GM23248 (cell line): Measurements from ENCODE around the gene LSR. TPM values are rescaled to one million over a fixed set of nuclear protein-coding genes. Genes with fewer than 3 reads are reported as not detected.

Source experiments
- DNase-seq: peaks from one replicate; pipeline ENCODE4 v3.0.0-alpha.2; 2015
- H2AFZ ChIP-seq: fragments of 200-600 bp; sonication (generic); 2 replicates; pipeline ENCODE4 v1.6.1; 2016; ENCODE audit warnings: antibody characterized with exemption
- H3F3A ChIP-seq: fragments of 200-600 bp; sonication (generic); 2 replicates; pipeline ENCODE4 v1.6.1; 2016; ENCODE audit warnings: mild to moderate bottlenecking, antibody characterized with exemption, mixed run types; ENCODE audit not compliant: insufficient read depth
- H3K27ac ChIP-seq: fragments of 200-600 bp; sonication (generic); 2 replicates; pipeline ENCODE4 v1.5.1; 2016; ENCODE audit warnings: mild to moderate bottlenecking
- H3K27me3 ChIP-seq: fragments of 200-600 bp; sonication (generic); replicated peaks from 2 replicates; pipeline ENCODE4 v1.6.1; 2016; ENCODE audit warnings: mild to moderate bottlenecking; ENCODE audit not compliant: insufficient read depth
- H3K36me3 ChIP-seq: fragments of 200-600 bp; sonication (generic); 2 replicates; pipeline ENCODE4 v1.6.1; 2016; ENCODE audit warnings: low read depth, mild to moderate bottlenecking
- H3K4me1 ChIP-seq: fragments of 200-600 bp; sonication (generic); 2 replicates; pipeline ENCODE4 v1.6.1; 2016; ENCODE audit warnings: mild to moderate bottlenecking; ENCODE audit not compliant: insufficient read depth
- H3K4me2 ChIP-seq: fragments of 200-600 bp; sonication (generic); one replicate; pipeline ENCODE4 v1.6.1; 2016; ENCODE audit warnings: mild to moderate bottlenecking; ENCODE audit not compliant: unreplicated experiment
- H3K4me3 ChIP-seq: fragments of 200-600 bp; sonication (generic); 2 replicates; pipeline ENCODE4 v1.5.1; 2016; ENCODE audit warnings: mild to moderate bottlenecking
- H3K79me2 ChIP-seq: fragments of 200-600 bp; sonication (generic); 2 replicates; pipeline ENCODE4 v1.6.1; 2016; ENCODE audit warnings: mild to moderate bottlenecking; ENCODE audit not compliant: insufficient read depth
- H3K9ac ChIP-seq: fragments of 200-600 bp; sonication (generic); 2 replicates; pipeline ENCODE4 v1.6.1; 2016; ENCODE audit warnings: mild to moderate bottlenecking
- H3K9me2 ChIP-seq: fragments of 200-600 bp; sonication (generic); 2 replicates; pipeline ENCODE4 v1.6.1; 2016; ENCODE audit warnings: mixed run types, mild to moderate bottlenecking, moderate library complexity; ENCODE audit not compliant: insufficient read depth
- H3K9me3 ChIP-seq: fragments of 200-600 bp; sonication (generic); one replicate; pipeline ENCODE4 v1.6.1; 2017; ENCODE audit warnings: low read depth
- H4K20me1 ChIP-seq: fragments of 200-600 bp; sonication (generic); 2 replicates; pipeline ENCODE4 v1.6.0; 2016; ENCODE audit not compliant: insufficient read depth
- EZH2 ChIP-seq: fragments of 200-600 bp; sonication (generic); IDR thresholded peaks from 2 replicates; pipeline ENCODE4 v1.6.1; 2018; ENCODE audit warnings: antibody characterized with exemption, mild to moderate bottlenecking; ENCODE audit not compliant: insufficient read depth, poor library complexity, severe bottlenecking
- EZH2phosphoT487 ChIP-seq: fragments of 200-600 bp; sonication (generic); IDR thresholded peaks from 2 replicates; pipeline ENCODE4 v1.6.1; 2018; ENCODE audit warnings: antibody characterized with exemption, moderate library complexity, mild to moderate bottlenecking, low read depth; ENCODE audit not compliant: insufficient read depth
- WGBS, 2 experiments: methylation state at CpG; one replicate each; pipeline ENCODE4 v1.1.6; 2015 to 2017; ENCODE audit warnings: low lambda C conversion rate in 2 of 2, low coverage in 1 of 2; ENCODE audit errors: missing lambda C conversion rate in 2 of 2; 5-methylcytosine and 5-hydroxymethylcytosine counted together
- in situ Hi-C: fragments of 300-500 bp; cut with MboI; formaldehyde crosslinking; loops from 2 replicates; pipeline ENCODE4 v1.15.0; 2020
- polyA plus RNA-seq: library from polyadenylated mRNA; unstranded; fragments of >200 nt; fragmentation: Nextera tagmentation; extraction: Ambion mirVana; gene quantifications from 2 replicates; pipeline ENCODE4 v1.2.1, GENCODE V29; 2016
- total RNA-seq: library from RNA; depleted of rRNA; stranded (reverse); fragments of >200 nt; shearing (Covaris generic); gene quantifications from 2 replicates; pipeline ENCODE4 v1.2.3, GENCODE V29; 2014

Gene LSR
- total and polyA plus RNA-seq, 2 experiments from 2014 or later = 2.7 TPM; not detected in 1

DNA sequence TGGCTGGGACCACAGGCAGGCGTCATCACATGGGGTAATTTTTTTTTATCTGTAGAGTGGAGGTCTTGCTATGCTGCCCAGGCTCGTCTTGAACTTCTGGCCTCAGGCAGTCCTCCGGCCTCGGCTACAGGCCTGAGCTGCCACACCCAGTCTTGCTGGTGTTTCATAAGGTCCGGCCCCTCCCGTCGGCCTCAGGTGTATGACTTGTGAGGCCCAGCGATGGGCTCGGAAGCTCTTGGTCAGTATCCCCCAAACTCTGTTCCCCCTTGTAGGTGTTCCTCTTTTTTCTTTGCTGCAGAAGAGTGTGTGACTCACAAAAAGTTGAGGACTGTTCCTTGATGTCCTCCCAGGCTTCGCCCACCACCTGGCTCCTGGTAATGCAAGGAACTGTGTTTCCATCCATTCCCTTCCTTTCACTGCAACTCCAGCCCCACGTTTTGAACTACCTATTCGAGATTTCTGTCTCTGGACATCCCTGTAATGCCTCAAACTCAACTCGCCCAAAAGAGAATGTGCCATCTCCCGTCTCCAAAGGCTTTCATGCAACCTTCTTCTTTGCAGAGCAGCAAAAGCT, 25.0 kb downstream of the LSR start:
- Histone ChIP-seq H4K20me1 (no peaks in the 10 kb centered on the region), H3K79me2 (peaks cover 17% of the 10 kb centered on the region), H2AFZ (no peak overlapping the region), H3K36me3 (peaks cover 13% of the 10 kb centered on the region; the same call in 1 of the 2 replicates), H3K4me1 (no peaks in the 10 kb centered on the region; the same call in 1 of the 2 replicates), H3K9me2 (no peaks in the 10 kb centered on the region), H3K27ac (no peak overlapping the region), H3K4me3 (no peak overlapping the region), H3F3A (no peaks in the 10 kb centered on the region), H3K27me3 (no peaks in the 10 kb centered on the region), H3K9ac (no peak overlapping the region), H3K4me2 (no peak overlapping the region), H3K9me3 (no peaks in the 10 kb centered on the region)
- in situ Hi-C loops = no loop called here
- DNase-seq = no peak
- WGBS, 2 experiments = 68 to 70% methylated on average over 14 of the region's 14 CpGs
- no peak for TF ChIP-seq EZH2
- no peak for TF ChIP-seq EZH2phosphoT487

- no peak overlapping the region for H2AFZ ChIP-seq
- H3K4me2 ChIP-seq = no peak overlapping the region
- WGBS, 2 experiments = 60 to 74% methylated on average over 5 of the region's 5 CpGs
- TF ChIP-seq EZH2phosphoT487 = no peak
- TF ChIP-seq EZH2 = no peak
- no peaks in the 10 kb centered on the region for H3K27me3 ChIP-seq
- no peak overlapping the region for H3K27ac ChIP-seq
- H3K4me3 ChIP-seq = no peak overlapping the region
- no peaks in the 10 kb centered on the region for H3K9me2 ChIP-seq
- no peak overlapping the region for H3K9ac ChIP-seq
- no peaks in the 10 kb centered on the region for H3K9me3 ChIP-seq
- no peaks in the 10 kb centered on the region; the same call in 1 of the 2 replicates for H3K4me1 ChIP-seq
- H3F3A ChIP-seq = no peaks in the 10 kb centered on the region
- peaks cover 17% of the 10 kb centered on the region for H3K79me2 ChIP-seq
- in situ Hi-C loops = no loop called here
- H3K36me3 ChIP-seq = peaks cover 13% of the 10 kb centered on the region; the same call in 1 of the 2 replicates
- no peaks in the 10 kb centered on the region for H4K20me1 ChIP-seq
- no peak for DNase-seq
Observed at GRCh38 chr19:35274323-35274722, 25.5 kb downstream of the LSR start.

GRCh38 chr19:35276706-35277281, 28.0 kb downstream of the LSR start:
- in situ Hi-C loops = no loop called here
- 0 out of 2 replicates have a peak, but pooled peaks cover 7% of the 10 kb centered on the region for H3F3A ChIP-seq
- H3K79me2 ChIP-seq = no peaks in the 10 kb centered on the region

GRCh38 chr19:35278578-35279284, 29.9 kb downstream of the LSR start:
- Histone ChIP-seq H3F3A (0 out of 2 replicates have a peak, but pooled peaks cover 7% of the 10 kb centered on the region), H3K4me1 (no peaks in the 10 kb centered on the region), H3K36me3 (peaks cover 4% of the 10 kb centered on the region; the same call in 1 of the 2 replicates), H3K9me3 (no peaks in the 10 kb centered on the region), H2AFZ (no peak overlapping the region), H3K9me2 (no peaks in the 10 kb centered on the region), H3K9ac (no peak overlapping the region), H3K4me2 (no peak overlapping the region), H3K79me2 (no peaks in the 10 kb centered on the region), H3K27me3 (peaks cover 6% of the 10 kb centered on the region; the same call in 1 of the 2 replicates), H3K4me3 (no peak overlapping the region), H3K27ac (no peak overlapping the region), H4K20me1 (no peaks in the 10 kb centered on the region)
- WGBS, 2 experiments = 91 to 92% methylated on average over 44 to 45 of the region's 45 CpGs
- no peak for DNase-seq
- TF ChIP-seq EZH2 (no peak), EZH2phosphoT487 (no peak)
- in situ Hi-C loops = no loop called here

More at GRCh38 chr19:35276706-35277281, 28.0 kb downstream of the LSR start:
- Histone ChIP-seq H3K27ac (no peak overlapping the region), H3K9me3 (no peaks in the 10 kb centered on the region), H3K36me3 (peaks cover 4% of the 10 kb centered on the region; the same call in 1 of the 2 replicates), H4K20me1 (no peaks in the 10 kb centered on the region), H3K27me3 (no peaks in the 10 kb centered on the region; the same call in 1 of the 2 replicates), H3K4me1 (no peaks in the 10 kb centered on the region), H3K9ac (no peak overlapping the region), H3K4me3 (no peak overlapping the region), H3K4me2 (no peak overlapping the region), H2AFZ (no peak overlapping the region), H3K9me2 (no peaks in the 10 kb centered on the region)
- 96 to 97% methylated on average over 28 of the region's 28 CpGs for WGBS, 2 experiments
- TF ChIP-seq EZH2 (no peak), EZH2phosphoT487 (no peak)
- DNase-seq = no peak
